ENCODE results near the gene RAB4B. TPM values are rescaled to one million over a fixed set of nuclear protein-coding genes. Genes with fewer than 3 reads are reported as not detected.

Gene RAB4B
- total and polyA plus RNA-seq, 2 donors (not counting 1 experiment from before 2014, with no cell fraction given) = 108 to 141 TPM

- Histone ChIP-seq H3K9ac (ENCODE audit: low read length) (no peak overlapping the region), H4K20me1 (ENCODE audit: control insufficient read depth, insufficient read depth, low read length, poor library complexity, severe bottlenecking) (peaks cover 16% of the 10 kb centered on the region), H3K79me2 (ENCODE audit: control insufficient read depth, insufficient read depth, low read length) (peaks cover 35% of the 10 kb centered on the region), H3K36me3 (replicated peaks in 1 of 2; ENCODE audit: control extremely low read depth in 1 of 2, control insufficient read depth in 1 of 2, extremely low read depth in 1 of 2, insufficient read depth in 2 of 2, low read length in 1 of 2) (peaks cover 0 to 49% of the 10 kb centered on the region in 2 experiments), H2AFZ (ENCODE audit: insufficient read depth, low read depth, low read length, poor library complexity, severe bottlenecking) (no peak overlapping the region), H3K9me3 (ENCODE audit: control extremely low read depth in 1 of 3, control insufficient read depth in 2 of 3, insufficient read depth in 1 of 3, low read length in 2 of 3) (no peaks in the 10 kb centered on the region), H3K4me2 (replicated peaks; ENCODE audit: low read depth, low read length, poor library complexity, severe bottlenecking) (no peak overlapping the region), H3K4me3 (ENCODE audit: control extremely low read depth in 1 of 5, extremely low read depth in 1 of 5, insufficient read depth in 1 of 5, low read depth in 2 of 5, low read length in 4 of 5) (no peak overlapping the region), H3K27ac (ENCODE audit: low read length in 2 of 2) (no peak overlapping the region), H3K4me1 (ENCODE audit: control insufficient read depth in 2 of 2, insufficient read depth in 2 of 2, low read length in 2 of 2) (peaks cover 0 to 3% of the 10 kb centered on the region in 2 donors), H3K27me3 (replicated peaks in 1 of 4; ENCODE audit: control extremely low read depth in 1 of 4, control insufficient read depth in 3 of 4, insufficient read depth in 4 of 4, low read length in 3 of 4) (no peaks in the 10 kb centered on the region)
- H3K4me3 Mint-ChIP-seq = no peak overlapping the region
- ATAC-seq (ENCODE audit: low read depth) (no peak), DNase-seq (no peak)
- intact Hi-C loops (cut with micrococcal nuclease) = no loop called here
- no peak overlapping the region for H3K27ac Mint-ChIP-seq
- TF ChIP-seq, protein P1, sequence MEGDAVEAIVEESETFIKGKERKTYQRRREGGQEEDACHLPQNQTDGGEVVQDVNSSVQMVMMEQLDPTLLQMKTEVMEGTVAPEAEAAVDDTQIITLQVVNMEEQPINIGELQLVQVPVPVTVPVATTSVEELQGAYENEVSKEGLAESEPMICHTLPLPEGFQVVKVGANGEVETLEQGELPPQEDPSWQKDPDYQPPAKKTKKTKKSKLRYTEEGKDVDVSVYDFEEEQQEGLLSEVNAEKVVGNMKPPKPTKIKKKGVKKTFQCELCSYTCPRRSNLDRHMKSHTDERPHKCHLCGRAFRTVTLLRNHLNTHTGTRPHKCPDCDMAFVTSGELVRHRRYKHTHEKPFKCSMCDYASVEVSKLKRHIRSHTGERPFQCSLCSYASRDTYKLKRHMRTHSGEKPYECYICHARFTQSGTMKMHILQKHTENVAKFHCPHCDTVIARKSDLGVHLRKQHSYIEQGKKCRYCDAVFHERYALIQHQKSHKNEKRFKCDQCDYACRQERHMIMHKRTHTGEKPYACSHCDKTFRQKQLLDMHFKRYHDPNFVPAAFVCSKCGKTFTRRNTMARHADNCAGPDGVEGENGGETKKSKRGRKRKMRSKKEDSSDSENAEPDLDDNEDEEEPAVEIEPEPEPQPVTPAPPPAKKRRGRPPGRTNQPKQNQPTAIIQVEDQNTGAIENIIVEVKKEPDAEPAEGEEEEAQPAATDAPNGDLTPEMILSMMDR (IDR thresholded peaks at IDR 0.05) = no peak
- TF ChIP-seq EZH2 (IDR thresholded peaks at IDR 0.05; ENCODE audit: borderline replicate concordance, insufficient read depth, low read depth, low read length, poor library complexity, severe bottlenecking) = no peak
- H3K9me3 Mint-ChIP-seq (ENCODE audit: insufficient read depth) = no peaks in the 10 kb centered on the region
- WGBS (ENCODE audit: insufficient coverage) = 100% methylated on average over 1 of the region's 1 CpG
- H3K27me3 Mint-ChIP-seq = no peaks in the 10 kb centered on the region
- H3K4me1 Mint-ChIP-seq = peaks cover 28% of the 10 kb centered on the region
- POLR2A ChIA-PET = no interaction called here
- CTCF ChIA-PET = interaction anchor here (0.8 to 1.6 kb wide), 4 partner anchors 8 to 35 kb away, joined by 3 read pairs; partner anchors contain the start of genes ACTMAP and SNRPA
These were observed 7.5 kb downstream of the RAB4B start for GRCh38 chr19:40785526-40785925.

DNA sequence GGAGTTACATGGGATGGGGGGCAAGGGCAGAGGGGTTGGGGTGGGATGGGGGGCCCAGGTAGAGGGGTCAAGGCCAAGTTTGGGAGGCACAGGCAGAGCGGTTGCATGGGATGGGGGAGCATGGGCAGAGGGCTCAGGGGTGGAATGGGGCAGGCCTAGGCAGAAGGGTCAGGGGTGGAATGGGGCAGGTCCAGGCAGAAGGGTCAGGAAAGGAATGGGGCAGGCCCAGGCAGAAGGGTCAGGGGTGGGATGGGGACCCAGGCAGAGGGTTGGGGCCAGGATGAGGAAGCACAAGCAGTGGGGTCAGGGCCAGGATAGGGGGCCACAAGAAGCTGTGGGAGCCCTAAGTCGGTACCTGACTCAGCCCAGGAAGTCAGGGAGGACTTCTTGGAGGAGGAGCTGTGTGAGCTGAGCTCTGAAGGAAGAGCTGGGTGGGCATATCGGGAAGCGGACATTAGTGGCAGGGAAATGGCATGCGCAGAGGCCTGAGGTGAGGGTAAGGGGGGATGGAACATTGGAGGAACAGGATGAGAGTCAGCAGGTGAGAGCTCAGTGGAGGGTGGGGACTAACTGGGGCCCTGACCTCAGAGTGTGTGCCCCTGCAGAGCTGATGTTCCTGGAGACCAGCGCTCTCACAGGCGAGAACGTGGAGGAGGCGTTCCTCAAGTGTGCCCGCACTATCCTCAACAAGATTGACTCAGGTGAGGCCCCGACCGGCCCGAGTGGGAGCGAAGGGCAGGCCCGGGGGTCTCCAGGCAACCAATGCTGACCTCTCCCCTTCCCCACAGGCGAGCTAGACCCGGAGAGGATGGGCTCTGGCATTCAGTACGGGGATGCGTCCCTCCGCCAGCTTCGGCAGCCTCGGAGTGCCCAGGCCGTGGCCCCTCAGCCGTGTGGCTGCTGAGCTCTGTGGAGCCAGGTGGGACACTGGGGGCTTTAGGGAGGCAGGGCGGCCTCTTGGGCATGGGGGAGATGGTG lies 8.3 kb downstream of the RAB4B start:
- ChIA-PET POLR2A (interaction anchor here (1.1 to 2.1 kb wide), 2 partner anchors 8 to 12 kb away, joined by 4 to 10 read pairs; partner anchors contain the start of gene RAB4B), CTCF (interaction anchor here (0.8 to 1.6 kb wide), 5 partner anchors 9 to 36 kb away, joined by 3 read pairs; partner anchors contain the start of genes ACTMAP and SNRPA)
- ATAC-seq (ENCODE audit: low read depth) (no peak), DNase-seq (no peak)
- Mint-ChIP-seq H3K27ac (peak overlapping the region; percentile 41), H3K9me3 (ENCODE audit: insufficient read depth) (no peaks in the 10 kb centered on the region), H3K4me1 (peaks cover 26% of the 10 kb centered on the region), H3K27me3 (no peaks in the 10 kb centered on the region), H3K4me3 (no peak overlapping the region)
- H3K4me2 ChIP-seq (replicated peaks; ENCODE audit: low read depth, low read length, poor library complexity, severe bottlenecking) = no peak overlapping the region
- H3K9me3 ChIP-seq (ENCODE audit: control extremely low read depth in 1 of 3, control insufficient read depth in 2 of 3, insufficient read depth in 1 of 3, low read length in 2 of 3) = no peaks in the 10 kb centered on the region
- no peak overlapping the region for H3K4me3 ChIP-seq (ENCODE audit: control extremely low read depth in 1 of 5, extremely low read depth in 1 of 5, insufficient read depth in 1 of 5, low read depth in 2 of 5, low read length in 4 of 5)
- no peaks in the 10 kb centered on the region for H3K27me3 ChIP-seq (replicated peaks in 1 of 4; ENCODE audit: control extremely low read depth in 1 of 4, control insufficient read depth in 3 of 4, insufficient read depth in 4 of 4, low read length in 3 of 4)
- H2AFZ ChIP-seq (ENCODE audit: insufficient read depth, low read depth, low read length, poor library complexity, severe bottlenecking) = no peak overlapping the region
- intact Hi-C loops (cut with micrococcal nuclease) = no loop called here
- H3K9ac ChIP-seq (ENCODE audit: low read length) = no peak overlapping the region
- no peak overlapping the region for H3K27ac ChIP-seq (ENCODE audit: low read length in 2 of 2)
- peaks cover under 1 to 45% of the 10 kb centered on the region in 2 experiments for H3K36me3 ChIP-seq (replicated peaks in 1 of 2; ENCODE audit: control extremely low read depth in 1 of 2, control insufficient read depth in 1 of 2, extremely low read depth in 1 of 2, insufficient read depth in 2 of 2, low read length in 1 of 2)
- TF ChIP-seq, protein P1 (IDR thresholded peaks at IDR 0.05) = no peak
- no peak for TF ChIP-seq EZH2 (IDR thresholded peaks at IDR 0.05; ENCODE audit: borderline replicate concordance, insufficient read depth, low read depth, low read length, poor library complexity, severe bottlenecking)
- 97% methylated on average over 18 of the region's 25 CpGs for WGBS (ENCODE audit: insufficient coverage)
- peaks cover 27% of the 10 kb centered on the region for H3K79me2 ChIP-seq (ENCODE audit: control insufficient read depth, insufficient read depth, low read length)
- peaks cover 11% of the 10 kb centered on the region for H4K20me1 ChIP-seq (ENCODE audit: control insufficient read depth, insufficient read depth, low read length, poor library complexity, severe bottlenecking)
- no peaks in the 10 kb centered on the region for H3K4me1 ChIP-seq (ENCODE audit: control insufficient read depth in 2 of 2, insufficient read depth in 2 of 2, low read length in 2 of 2)

Data from B cell (primary cell).